ENCODE data around the gene FOXO3. TPM values are rescaled to one million over a fixed set of nuclear protein-coding genes. Genes with fewer than 3 reads are reported as not detected.
A peak's percentile ranks its signal among the peaks of the same experiment; 100 is the strongest.

FOXO3 gene
- total and polyA plus RNA-seq, 2 of the 13 experiments (the other 11 are each of a cell fraction or from before 2014, with no cell fraction given) = 16.0 to 22.5 TPM

- TF ChIP-seq ZNF639 (CRISPR knock-in tag; conservative IDR thresholded peaks at IDR 0.05) = no peak
- TF ChIP-seq ZBTB40 (IDR thresholded peaks at IDR 0.05) = no peak
- TF ChIP-seq ZBTB40 (CRISPR knock-in tag; IDR thresholded peaks at IDR 0.05) = no peak; the same call in 1 of the 2 replicates
- no peak for TF ChIP-seq AHDC1 (CRISPR knock-in tag; IDR thresholded peaks at IDR 0.05; ENCODE audit: borderline replicate concordance)
- no peak for TF ChIP-seq SKI (IDR thresholded peaks at IDR 0.05; ENCODE audit: partially characterized antibody)
- TF ChIP-seq PPARG (CRISPR knock-in tag; conservative IDR thresholded peaks at IDR 0.05) = no peak
- TF ChIP-seq SSRP1 (CRISPR knock-in tag; IDR thresholded peaks at IDR 0.05) = 0 out of 2 replicates have a peak, but pooled peaks have one; percentile 6
- TF ChIP-seq ATAD3A (CRISPR knock-in tag; IDR thresholded peaks at IDR 0.05) = no peak
- TF ChIP-seq MTERF4 (CRISPR knock-in tag; IDR thresholded peaks at IDR 0.05) = no peak
- TF ChIP-seq DNMT3B (CRISPR knock-in tag; conservative IDR thresholded peaks at IDR 0.05) = no peak
- TF ChIP-seq FOSL2 (CRISPR knock-in tag; IDR thresholded peaks at IDR 0.05) = no peak
- TF ChIP-seq ZNF839 (CRISPR knock-in tag; IDR thresholded peaks at IDR 0.05; ENCODE audit: borderline replicate concordance) = no peak
Measured at GRCh38 chr6:108559884-108560462, 744 bp upstream of the FOXO3 start (continued).
